GM21529 (cell line): ENCODE results near the gene CHL1.

Experiments used
- ATAC-seq: cut with Tn5 transposase; IDR thresholded peaks from one replicate; pipeline ENCODE4 v1.9.1; 2021; ENCODE audit not compliant: unreplicated experiment

CHL1 gene

GRCh38 chr3:217948-218347 is 21.4 kb downstream of the CHL1 start:
- no peak for ATAC-seq

- no peak for ATAC-seq
Observed at GRCh38 chr3:228442-229182, 32.0 kb downstream of the CHL1 start.

DNA sequence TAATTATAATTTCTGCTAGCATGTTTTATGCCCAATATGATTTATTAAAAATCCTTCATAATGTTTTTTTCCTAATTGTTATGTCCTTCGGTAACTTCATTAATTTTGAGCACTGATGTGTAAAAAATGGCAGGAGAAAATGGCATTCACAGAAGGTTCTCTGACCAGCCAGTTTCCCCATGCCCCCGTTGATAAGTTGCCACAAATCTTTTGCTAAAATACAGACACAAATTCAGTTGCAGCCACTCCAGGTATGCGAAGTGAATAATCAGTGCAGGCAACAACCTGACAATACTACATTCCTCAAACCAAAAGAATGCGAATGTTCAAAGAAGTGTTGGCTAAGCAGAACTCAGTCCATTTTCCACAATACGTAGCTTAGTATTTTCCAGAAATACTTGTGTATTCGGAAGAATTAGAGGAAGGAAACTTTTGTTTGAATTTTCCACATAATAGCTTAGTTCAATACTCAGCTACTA is 32.7 kb downstream of the CHL1 start:
- no peak for ATAC-seq

DNA sequence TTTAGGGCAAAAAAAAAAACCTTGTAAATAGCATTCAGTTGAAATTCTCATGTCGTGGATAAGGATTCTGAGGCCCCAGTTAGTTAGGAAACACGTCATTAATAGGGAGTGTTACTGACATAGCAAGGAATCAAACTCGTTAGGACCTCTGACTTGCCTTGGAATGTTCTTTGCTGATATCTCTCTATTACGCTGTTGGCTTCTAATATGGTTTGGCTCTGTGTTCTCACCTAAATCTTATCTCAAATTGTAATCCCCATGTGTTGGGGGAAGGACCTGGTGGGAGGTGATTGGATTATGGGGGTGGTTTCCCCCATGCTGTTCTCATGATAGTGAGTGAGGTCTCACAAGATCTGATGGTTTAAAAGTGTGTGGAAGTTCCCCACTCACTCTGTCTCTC is 40.3 kb downstream of the CHL1 start:
- ATAC-seq, result no peak

DNA sequence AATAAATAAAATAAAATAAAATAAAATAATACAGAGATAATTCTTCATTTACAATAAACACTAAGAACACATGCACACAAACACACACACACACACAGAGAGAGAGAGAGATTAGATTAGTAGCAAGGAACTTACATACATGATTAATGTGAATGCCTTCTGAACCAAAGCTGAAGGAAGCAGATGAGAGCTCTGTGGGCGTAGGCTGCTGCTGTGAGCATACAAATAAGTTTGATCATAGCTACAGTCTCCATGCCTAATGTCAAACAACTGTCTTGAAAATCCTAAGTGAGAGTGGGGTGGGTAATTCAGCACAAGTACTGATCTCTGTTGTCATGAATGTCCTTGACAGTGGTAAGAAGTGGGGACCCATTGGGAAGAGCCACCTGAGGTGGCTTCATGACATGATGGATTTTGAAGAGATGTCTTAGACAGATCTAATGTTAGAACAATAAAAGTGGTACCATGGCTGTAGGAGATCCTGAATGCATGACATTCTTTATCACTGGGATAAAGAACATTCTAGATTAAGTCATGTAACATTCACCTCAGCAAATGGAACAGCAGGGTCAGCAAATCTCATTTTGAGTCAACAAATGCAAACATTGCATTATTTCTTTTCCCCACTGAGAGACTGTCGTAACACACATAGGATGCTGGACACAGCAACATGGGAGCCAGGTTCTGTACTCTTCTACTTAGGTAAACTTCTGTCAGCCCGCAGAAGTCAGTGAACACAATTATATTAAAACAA is 46.2 kb downstream of the CHL1 start:
- ATAC-seq, result no peak

DNA sequence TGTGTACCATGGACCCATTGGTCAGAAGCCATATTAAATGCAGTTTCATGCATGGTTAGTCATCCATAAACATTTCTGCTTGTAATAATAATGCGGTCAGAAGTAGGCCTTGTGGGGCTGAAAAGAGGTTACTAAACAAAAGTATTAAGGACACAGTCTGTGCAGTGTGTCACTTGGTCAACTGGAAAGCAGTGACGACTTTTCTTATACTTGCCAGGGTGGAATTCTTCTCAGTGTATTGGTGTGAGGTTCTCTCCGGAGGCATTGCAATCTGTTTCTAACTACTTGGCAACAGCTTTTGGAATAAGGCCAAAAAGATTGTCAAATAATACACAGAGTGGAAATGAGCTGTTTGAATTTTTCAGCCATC is 46.8 kb downstream of the CHL1 start:
- ATAC-seq, result no peak

GRCh38 chr3:244041-244440 is 47.5 kb downstream of the CHL1 start:
- ATAC-seq, result no peak

GRCh38 chr3:247916-248315 is 51.4 kb downstream of the CHL1 start:
- no peak for ATAC-seq

DNA sequence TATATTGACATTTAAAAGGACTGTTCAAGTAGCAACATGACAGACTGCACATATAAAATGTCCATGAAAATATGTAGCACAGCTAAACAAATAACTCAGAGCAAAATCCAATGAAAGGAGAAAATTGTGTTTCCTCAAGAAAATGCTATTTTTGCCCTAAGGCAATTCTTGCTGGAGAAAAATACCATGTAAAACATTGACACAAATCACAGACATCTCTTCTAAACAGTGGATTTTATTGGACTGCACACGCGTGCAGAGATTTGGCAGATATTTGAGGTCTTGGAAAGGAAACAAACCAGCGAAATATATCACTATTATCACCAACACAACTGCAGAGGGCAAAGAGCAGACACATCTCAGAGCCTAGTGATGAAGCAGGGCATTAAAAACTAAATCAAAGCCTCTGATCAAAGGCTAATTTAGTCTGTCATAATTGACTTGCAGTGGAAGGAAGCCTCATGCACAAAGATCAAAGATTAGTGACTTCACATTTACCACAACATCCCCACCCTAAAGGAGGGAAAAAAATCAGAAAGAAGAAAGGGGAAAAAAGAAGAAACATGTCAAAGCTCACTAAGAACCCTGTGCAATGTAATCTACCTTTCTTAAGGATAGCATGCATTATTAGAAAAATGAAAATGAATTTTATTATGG is 52.4 kb downstream of the CHL1 start:
- no peak for ATAC-seq

DNA sequence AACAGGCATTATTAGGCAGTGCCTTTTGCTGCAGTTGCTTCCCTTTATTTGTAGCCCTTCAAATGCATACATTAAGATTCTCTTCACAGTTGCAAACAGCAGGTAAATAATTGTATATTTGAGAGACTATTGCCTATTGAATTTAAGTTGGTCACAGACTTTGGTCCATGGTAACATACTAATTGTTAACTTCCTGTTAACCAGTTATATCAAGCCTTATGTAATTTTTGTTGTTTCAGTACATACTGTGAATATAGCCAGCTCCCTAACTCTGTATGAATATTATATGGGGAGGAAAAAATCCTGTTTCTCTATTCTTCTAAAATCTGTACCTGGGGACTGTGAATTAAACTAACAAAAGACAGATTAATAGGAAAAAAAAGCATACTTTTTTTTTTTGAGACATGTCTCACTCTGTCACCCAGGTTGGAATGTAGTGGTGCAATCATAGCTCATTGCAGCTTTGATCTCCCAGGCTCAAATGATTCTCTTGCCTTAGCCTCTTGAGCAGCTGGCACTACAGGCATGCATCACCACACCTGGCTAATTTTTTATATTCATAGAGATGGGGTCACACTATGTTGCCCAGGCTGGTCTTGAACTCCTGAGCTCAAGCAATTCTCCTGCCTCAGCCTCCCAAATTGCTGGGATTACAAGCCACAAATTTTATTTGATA is 53.2 kb downstream of the CHL1 start:
- ATAC-seq, result no peak

GRCh38 chr3:256501-256900 is 59.9 kb downstream of the CHL1 start:
- ATAC-seq, result no peak

DNA sequence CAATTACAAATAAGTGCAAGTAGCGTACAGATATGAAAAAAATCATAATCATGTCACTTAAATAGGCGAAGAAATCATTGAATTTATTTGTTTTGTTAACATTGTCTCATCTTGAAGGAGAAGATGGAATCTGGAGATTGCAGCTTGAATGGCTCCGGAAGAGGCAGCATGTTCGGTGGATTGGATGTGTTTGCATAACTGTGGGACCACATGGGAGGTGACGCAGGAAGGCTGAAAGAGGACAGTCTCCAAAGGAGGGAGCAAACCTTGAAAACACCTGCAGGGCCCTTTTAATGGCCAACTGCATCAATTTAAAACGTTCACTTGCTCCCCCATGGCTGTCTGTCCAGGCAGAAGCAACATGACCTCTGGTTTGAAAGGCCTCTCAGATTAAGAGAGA is 61.3 kb downstream of the CHL1 start:
- no peak for ATAC-seq

DNA sequence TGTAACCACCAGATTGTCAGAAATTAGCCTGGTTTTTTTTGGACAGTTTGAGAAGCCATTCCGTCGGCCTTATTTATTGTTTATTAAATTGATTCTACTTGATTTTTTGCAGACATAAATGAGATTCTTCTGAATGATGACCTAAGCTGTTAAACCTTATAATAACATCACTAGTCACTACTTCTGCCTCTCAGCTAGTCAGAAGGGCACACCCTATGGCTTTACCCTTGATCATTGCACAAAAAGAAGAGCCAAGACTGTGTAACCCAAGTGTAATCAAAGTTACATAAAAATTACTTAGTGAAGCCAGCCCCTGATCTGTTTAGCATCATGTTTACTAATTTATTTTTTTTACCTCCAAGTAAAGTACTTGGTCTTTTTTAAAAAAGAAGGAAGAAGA is 64.3 kb downstream of the CHL1 start:
- ATAC-seq, result no peak

GRCh38 chr3:263393-263792 is 66.8 kb downstream of the CHL1 start:
- ATAC-seq, result no peak

DNA sequence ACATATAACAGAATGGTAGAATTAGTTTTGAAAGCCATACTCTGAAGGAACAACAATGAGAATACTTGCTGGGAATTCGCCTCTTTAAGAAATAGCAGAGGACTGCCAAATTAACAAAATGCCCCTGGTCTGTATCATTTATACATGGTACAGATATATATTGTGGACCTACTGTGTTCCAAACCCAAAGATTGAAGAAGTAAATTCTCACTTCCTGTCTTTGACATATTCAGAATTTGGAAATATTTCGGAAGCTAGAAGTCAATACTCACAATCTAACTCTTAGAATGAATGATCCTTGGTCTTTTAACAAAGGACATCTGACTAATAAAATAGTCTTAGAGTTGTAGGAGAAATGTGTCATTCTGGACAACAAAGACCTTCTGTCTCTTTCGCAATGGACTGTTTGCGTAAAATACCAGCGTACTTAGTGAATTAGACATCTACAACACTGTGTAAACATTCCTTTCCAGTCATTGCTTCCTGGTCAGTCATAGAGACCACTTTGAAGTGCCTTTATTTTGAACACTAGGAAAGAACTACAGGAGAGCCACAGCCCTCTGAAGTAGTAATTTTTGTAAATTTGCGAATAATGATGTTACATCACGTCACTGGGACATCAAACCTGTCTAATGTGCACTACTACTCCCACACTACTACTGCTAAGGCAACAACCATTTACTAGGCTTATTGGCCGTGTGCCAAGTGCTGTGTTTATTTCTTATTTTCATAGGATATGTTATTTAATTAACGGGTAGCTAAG is 68.0 kb downstream of the CHL1 start:
- no peak for ATAC-seq

DNA sequence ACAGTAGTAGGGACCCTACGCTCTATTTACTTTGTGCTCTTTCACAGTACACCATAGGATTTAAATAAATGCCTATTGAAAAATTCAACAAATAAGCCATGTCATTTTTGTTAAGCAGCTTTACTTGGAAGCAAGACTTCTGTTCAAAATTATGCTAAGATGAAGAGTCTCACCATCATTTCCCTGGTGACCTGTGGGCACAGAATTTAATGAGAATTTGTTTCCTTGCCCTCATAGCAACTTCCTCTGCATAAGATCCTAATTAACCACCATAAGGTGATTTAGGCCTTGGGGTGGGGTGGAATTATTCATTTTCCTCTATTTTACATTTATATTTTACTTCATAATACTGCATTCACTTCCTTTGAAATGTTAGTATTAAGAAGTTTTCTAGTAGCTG is 70.5 kb downstream of the CHL1 start:
- ATAC-seq, result no peak

GRCh38 chr3:270688-271087 is 74.1 kb downstream of the CHL1 start:
- peak; percentile 55 for ATAC-seq

DNA sequence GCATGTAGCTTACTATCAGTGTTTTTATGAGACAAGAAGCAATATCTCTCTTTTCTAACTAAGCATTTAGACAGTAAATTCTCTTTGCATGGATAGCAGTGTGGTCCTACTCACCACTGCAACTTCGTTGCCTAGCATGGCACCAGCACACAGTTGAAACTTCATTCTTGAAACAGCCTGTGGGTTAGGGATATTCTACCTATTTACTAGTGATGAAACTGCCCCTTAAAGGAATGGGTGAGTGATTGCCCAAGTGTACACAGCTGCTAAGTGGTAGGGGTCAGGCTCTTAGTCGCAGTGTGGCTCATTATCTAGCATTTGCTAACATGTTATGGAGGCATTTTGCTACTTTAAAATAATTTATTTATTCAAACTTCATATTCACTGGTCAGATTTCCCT is 78.4 kb downstream of the CHL1 start:
- ATAC-seq, result no peak

- peak; percentile 25 for ATAC-seq
Observed at GRCh38 chr3:277873-278272, 81.3 kb downstream of the CHL1 start.

DNA sequence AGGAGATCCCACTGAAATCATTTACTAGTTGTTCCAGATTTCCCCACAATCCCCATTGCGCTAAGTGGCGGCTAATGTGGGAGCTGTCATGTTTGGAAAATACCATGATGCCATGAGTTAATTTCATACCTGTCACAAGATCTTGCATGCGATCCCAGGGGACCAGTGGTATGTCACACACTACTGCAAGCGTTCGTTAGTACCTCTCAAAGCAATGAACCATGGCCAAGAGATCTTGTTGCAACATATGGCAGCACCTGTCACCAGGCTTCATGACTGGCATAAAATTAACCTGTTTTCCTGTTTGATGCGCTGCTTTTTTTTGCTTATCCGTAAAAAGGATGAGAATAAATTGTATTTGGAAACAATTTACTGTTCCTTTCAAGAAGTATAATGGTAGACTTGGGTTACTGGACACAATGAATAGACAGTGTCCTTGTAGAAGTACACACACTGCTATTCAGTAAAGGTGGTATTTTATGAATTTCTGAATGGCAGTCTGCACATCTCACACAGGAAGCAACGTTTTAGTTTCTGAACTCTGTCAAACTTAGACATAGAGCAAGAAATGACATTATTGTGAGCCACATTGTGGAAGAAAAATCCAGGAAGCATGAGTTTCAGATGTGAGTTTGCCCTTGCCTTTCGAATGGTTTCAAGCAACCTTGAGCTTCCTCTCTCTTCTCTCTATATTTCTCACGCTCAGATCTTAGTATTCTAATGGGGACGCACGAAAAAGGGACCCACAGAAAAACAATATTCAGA is 81.9 kb downstream of the CHL1 start:
- ATAC-seq, result peak; percentile 84
